OCI-LY3 (cell line): ENCODE results near the gene REC114.

Experiments
- EZH2phosphoT487 ChIP-seq: fragments of 200-600 bp; shearing (Covaris generic); IDR thresholded peaks from 2 replicates; pipeline ENCODE4 v1.6.1; 2018; ENCODE audit warnings: antibody characterized with exemption, mixed run types, low read depth
- TF ChIP-seq, protein P1 (sequence below): fragments of 200-600, 300-600 bp; sonication (generic); IDR thresholded peaks from 2 replicates; pipeline ENCODE4 v1.5.1; 2014; ENCODE audit warnings: antibody characterized with exemption, low read length, low read depth

GRCh38 chr15:73442968-73443367 is at the start of gene REC114:
- TF ChIP-seq, protein P1, sequence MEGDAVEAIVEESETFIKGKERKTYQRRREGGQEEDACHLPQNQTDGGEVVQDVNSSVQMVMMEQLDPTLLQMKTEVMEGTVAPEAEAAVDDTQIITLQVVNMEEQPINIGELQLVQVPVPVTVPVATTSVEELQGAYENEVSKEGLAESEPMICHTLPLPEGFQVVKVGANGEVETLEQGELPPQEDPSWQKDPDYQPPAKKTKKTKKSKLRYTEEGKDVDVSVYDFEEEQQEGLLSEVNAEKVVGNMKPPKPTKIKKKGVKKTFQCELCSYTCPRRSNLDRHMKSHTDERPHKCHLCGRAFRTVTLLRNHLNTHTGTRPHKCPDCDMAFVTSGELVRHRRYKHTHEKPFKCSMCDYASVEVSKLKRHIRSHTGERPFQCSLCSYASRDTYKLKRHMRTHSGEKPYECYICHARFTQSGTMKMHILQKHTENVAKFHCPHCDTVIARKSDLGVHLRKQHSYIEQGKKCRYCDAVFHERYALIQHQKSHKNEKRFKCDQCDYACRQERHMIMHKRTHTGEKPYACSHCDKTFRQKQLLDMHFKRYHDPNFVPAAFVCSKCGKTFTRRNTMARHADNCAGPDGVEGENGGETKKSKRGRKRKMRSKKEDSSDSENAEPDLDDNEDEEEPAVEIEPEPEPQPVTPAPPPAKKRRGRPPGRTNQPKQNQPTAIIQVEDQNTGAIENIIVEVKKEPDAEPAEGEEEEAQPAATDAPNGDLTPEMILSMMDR = no peak
- TF ChIP-seq EZH2phosphoT487 = no peak
